Activated CD8-positive, alpha-beta memory T cell treated with anti-CD3 and anti-CD28 coated beads, Interleukin-2, amount 50 U/mL, for 4 hours (primary cell): ENCODE results near the gene ZFP3.
"Not testable (repeated sequence)": the region's sequence is repeated elsewhere in the genome, so short reads cannot be mapped to it uniquely, and the experiment has no call there.

Experiments used
- DNase-seq: peaks from one replicate; pipeline ENCODE4 v3.0.0-alpha.2; 2020

The ZFP3 gene

GRCh38 chr17:5080591-5080990, 2.3 kb downstream of the ZFP3 start:
- DNase-seq, result no peak

- no peak for DNase-seq
These were observed 14.1 kb downstream of the ZFP3 start for GRCh38 chr17:5092218-5093010.

GRCh38 chr17:5096731-5097100, 18.4 kb downstream of the ZFP3 start:
- DNase-seq, result no peak

GRCh38 chr17:5097101-5097834, 19.0 kb downstream of the ZFP3 start:
- peak; percentile 56 for DNase-seq

- DNase-seq, result no peak
These were observed 21.0 kb downstream of the ZFP3 start for GRCh38 chr17:5099271-5099670.

- DNase-seq, result no peak
These were observed 22.6 kb downstream of the ZFP3 start for GRCh38 chr17:5100832-5101231.

GRCh38 chr17:5110816-5111215, 32.5 kb downstream of the ZFP3 start:
- DNase-seq, result no peak

GRCh38 chr17:5111402-5112204, 33.3 kb downstream of the ZFP3 start, which contains the start of gene ZNF232:
ZNF232 (minus strand) TSS chr17:5111878; CDS start chr17:5111822, 56 bp downstream.
- DNase-seq, result peak; percentile 88

- no peak for DNase-seq
These were observed 37.7 kb downstream of the ZFP3 start, which contains the start of gene USP6 for GRCh38 chr17:5115673-5116651. USP6 (plus strand) TSS chr17:5116032; CDS start chr17:5130368, 14,336 bp downstream.

- peak; percentile 5 for DNase-seq
These were observed 40.0 kb downstream of the ZFP3 start for GRCh38 chr17:5118219-5118618.

- peak; percentile 6 for DNase-seq
These were observed 41.8 kb downstream of the ZFP3 start for GRCh38 chr17:5120036-5120435.

- DNase-seq, result not testable (repeated sequence)
These were observed 42.3 kb downstream of the ZFP3 start for GRCh38 chr17:5120436-5121185.

- DNase-seq, result peak; percentile 4
These were observed 43.0 kb downstream of the ZFP3 start for GRCh38 chr17:5121186-5121841.

GRCh38 chr17:5122056-5122455, 43.8 kb downstream of the ZFP3 start:
- not testable (repeated sequence) for DNase-seq

GRCh38 chr17:5122586-5123342, 44.5 kb downstream of the ZFP3 start:
- DNase-seq, result peak; percentile 14

- DNase-seq, result peak; percentile 7
These were observed 45.3 kb downstream of the ZFP3 start for GRCh38 chr17:5123343-5124124.

- DNase-seq, result not testable (repeated sequence)
These were observed 46.0 kb downstream of the ZFP3 start for GRCh38 chr17:5124125-5124760.

GRCh38 chr17:5124896-5125295, 46.6 kb downstream of the ZFP3 start:
- DNase-seq, result not testable (repeated sequence)
